ENCODE results near the gene TTC19. TPM values are rescaled to one million over a fixed set of nuclear protein-coding genes. Genes with fewer than 3 reads are reported as not detected.
A peak's percentile ranks its signal among the peaks of the same experiment; 100 is the strongest.

The TTC19 gene
- 10 to 100 TPM; 21.0 to 22.6 TPM for total RNA-seq

- H3K27me3 Mint-ChIP-seq = no peaks in the 10 kb centered on the region
- H3K4me3 Mint-ChIP-seq = peak within 1 kb of the TSS; percentile 96
- peaks cover 31% of the 10 kb centered on the region for H3K4me1 Mint-ChIP-seq (ENCODE audit: low read depth)
- CTCF ChIA-PET = interaction anchor here (0.6 to 3.6 kb wide), 10 partner anchors 12 to 171 kb away, joined by 3 to 28 read pairs (median 4); partner anchors contain the start of gene ADORA2B
- H3K9me3 Mint-ChIP-seq = no peaks in the 10 kb centered on the region
- peaks cover 32% of the 10 kb centered on the region for H3K36me3 Mint-ChIP-seq
- H3K27ac Mint-ChIP-seq = peak within 1 kb of the TSS; percentile 89
- peak; percentile 97 for DNase-seq
- POLR2A ChIA-PET = interaction anchor here (0.8 to 2.0 kb wide), 4 partner anchors 8 to 64 kb away, joined by 3 to 12 read pairs (median 4); partner anchors contain the start of gene ADORA2B
- intact Hi-C loops (cut with micrococcal nuclease) = loop anchor here (2.0 to 5.0 kb wide), 2 partner anchors 215 to 737 kb away; partner anchors contain the start of gene NCOR1
Observed at GRCh38 chr17:15999141-15999973, at the start of gene TTC19, which contains the start of gene ZSWIM7. TTC19 (plus strand) TSS chr17:15999824; CDS start chr17:15999849, 25 bp downstream. ZSWIM7 (minus strand) TSS chr17:15999704; CDS start chr17:15999594, 110 bp downstream.

- intact Hi-C loops (cut with micrococcal nuclease) = loop anchor here (10.0 kb wide), 1 partner anchor 57 kb away; no protein-coding TSS in a partner anchor
- H3K4me3 Mint-ChIP-seq = no peak overlapping the region
- DNase-seq = no peak
- peaks cover 29% of the 10 kb centered on the region for H3K27me3 Mint-ChIP-seq
- no peak overlapping the region for H3K27ac Mint-ChIP-seq
- POLR2A ChIA-PET = no interaction called here
- H3K36me3 Mint-ChIP-seq = no peaks in the 10 kb centered on the region
- no peaks in the 10 kb centered on the region for H3K4me1 Mint-ChIP-seq (ENCODE audit: low read depth)
- CTCF ChIA-PET = no interaction called here
- H3K9me3 Mint-ChIP-seq = no peaks in the 10 kb centered on the region
Observed at GRCh38 chr17:15951368-15952047, 48.1 kb upstream of the TTC19 start.

- H3K4me3 Mint-ChIP-seq = no peak overlapping the region
- no peak for DNase-seq
- CTCF ChIA-PET = no interaction called here
Observed at GRCh38 chr17:15952048-15952532, 47.5 kb upstream of the TTC19 start.

GRCh38 chr17:15952916-15953790 is 46.5 kb upstream of the TTC19 start:
- peaks cover 12% of the 10 kb centered on the region for H3K4me1 Mint-ChIP-seq (ENCODE audit: low read depth)
- DNase-seq = no peak
- no peaks in the 10 kb centered on the region for H3K36me3 Mint-ChIP-seq
- no peak overlapping the region for H3K27ac Mint-ChIP-seq
- intact Hi-C loops (cut with micrococcal nuclease) = loop anchor here (10.0 kb wide), 1 partner anchor 58 kb away; no protein-coding TSS in a partner anchor
- ChIA-PET CTCF (no interaction called here), POLR2A (interaction anchor here (1.2 kb wide), 1 partner anchor 46 kb away, joined by 3 read pairs; the partner anchor contains the start of genes TTC19 and ZSWIM7)
- H3K9me3 Mint-ChIP-seq = no peaks in the 10 kb centered on the region
- no peak overlapping the region for H3K4me3 Mint-ChIP-seq
- H3K27me3 Mint-ChIP-seq = peaks cover 25% of the 10 kb centered on the region

More at GRCh38 chr17:15952048-15952532, 47.5 kb upstream of the TTC19 start:
- Mint-ChIP-seq H3K27me3 (peaks cover 27% of the 10 kb centered on the region), H3K27ac (no peak overlapping the region), H3K36me3 (no peaks in the 10 kb centered on the region), H3K4me1 (ENCODE audit: low read depth) (peaks cover 4% of the 10 kb centered on the region), H3K9me3 (no peaks in the 10 kb centered on the region)
- POLR2A ChIA-PET = interaction anchor here (1.2 kb wide), 1 partner anchor 47 kb away, joined by 3 read pairs; the partner anchor contains the start of genes TTC19 and ZSWIM7
- intact Hi-C loops (cut with micrococcal nuclease) = loop anchor here (10.0 kb wide), 1 partner anchor 57 kb away; no protein-coding TSS in a partner anchor

GRCh38 chr17:15954222-15954621 is 45.4 kb upstream of the TTC19 start:
- no peaks in the 10 kb centered on the region for H3K36me3 Mint-ChIP-seq
- no peaks in the 10 kb centered on the region for H3K9me3 Mint-ChIP-seq
- no peak overlapping the region for H3K4me3 Mint-ChIP-seq
- no peak for DNase-seq
- H3K27me3 Mint-ChIP-seq = peaks cover 30% of the 10 kb centered on the region
- H3K27ac Mint-ChIP-seq = no peak overlapping the region
- peaks cover 23% of the 10 kb centered on the region for H3K4me1 Mint-ChIP-seq (ENCODE audit: low read depth)
- intact Hi-C loops (cut with micrococcal nuclease) = loop anchor here (10.0 kb wide), 1 partner anchor 59 kb away; no protein-coding TSS in a partner anchor
- ChIA-PET POLR2A (no interaction called here), CTCF (no interaction called here)

GRCh38 chr17:15955793-15956541 is 43.7 kb upstream of the TTC19 start:
- H3K9me3 Mint-ChIP-seq = no peaks in the 10 kb centered on the region
- no peaks in the 10 kb centered on the region for H3K36me3 Mint-ChIP-seq
- intact Hi-C loops (cut with micrococcal nuclease) = loop anchor here (10.0 kb wide), 1 partner anchor 61 kb away; no protein-coding TSS in a partner anchor
- POLR2A ChIA-PET = no interaction called here
- CTCF ChIA-PET = interaction anchor here (0.9 kb wide), 1 partner anchor 11 kb away, joined by 3 read pairs; no protein-coding TSS in a partner anchor
- no peak overlapping the region for H3K4me3 Mint-ChIP-seq
- H3K4me1 Mint-ChIP-seq (ENCODE audit: low read depth) = peaks cover 29% of the 10 kb centered on the region
- no peak for DNase-seq
- H3K27me3 Mint-ChIP-seq = peaks cover 30% of the 10 kb centered on the region
- H3K27ac Mint-ChIP-seq = no peak overlapping the region

- H3K4me1 Mint-ChIP-seq (ENCODE audit: low read depth) = peaks cover 29% of the 10 kb centered on the region
- peaks cover 38% of the 10 kb centered on the region for H3K27me3 Mint-ChIP-seq
- no peaks in the 10 kb centered on the region for H3K9me3 Mint-ChIP-seq
- intact Hi-C loops (cut with micrococcal nuclease) = loop anchor here (10.0 kb wide), 1 partner anchor 62 kb away; no protein-coding TSS in a partner anchor
- POLR2A ChIA-PET = no interaction called here
- CTCF ChIA-PET = no interaction called here
- peak; percentile 69 for DNase-seq
- H3K27ac Mint-ChIP-seq = no peak overlapping the region
- H3K36me3 Mint-ChIP-seq = no peaks in the 10 kb centered on the region
- H3K4me3 Mint-ChIP-seq = no peak overlapping the region
Observed at GRCh38 chr17:15957206-15957605, 42.4 kb upstream of the TTC19 start.

GRCh38 chr17:15957608-15958307 is 41.9 kb upstream of the TTC19 start:
- H3K9me3 Mint-ChIP-seq = no peaks in the 10 kb centered on the region
- intact Hi-C loops (cut with micrococcal nuclease) = loop anchor here (2.0 to 10.0 kb wide), 2 partner anchors 13 to 63 kb away; partner anchors contain the start of gene ADORA2B
- ChIA-PET CTCF (interaction anchor here (0.8 kb wide), 1 partner anchor 13 kb away, joined by 4 read pairs; the partner anchor contains the start of gene ADORA2B), POLR2A (no interaction called here)
- H3K4me3 Mint-ChIP-seq = no peak overlapping the region
- peaks cover 29% of the 10 kb centered on the region for H3K4me1 Mint-ChIP-seq (ENCODE audit: low read depth)
- H3K27ac Mint-ChIP-seq = peak overlapping the region; percentile 21
- H3K27me3 Mint-ChIP-seq = peaks cover 36% of the 10 kb centered on the region
- DNase-seq = no peak
- H3K36me3 Mint-ChIP-seq = no peaks in the 10 kb centered on the region

- DNase-seq = no peak
- Mint-ChIP-seq H3K27me3 (peaks cover 34% of the 10 kb centered on the region), H3K4me1 (ENCODE audit: low read depth) (peaks cover 29% of the 10 kb centered on the region), H3K36me3 (no peaks in the 10 kb centered on the region), H3K9me3 (no peaks in the 10 kb centered on the region), H3K4me3 (no peak overlapping the region), H3K27ac (peak overlapping the region; percentile 21)
- CTCF ChIA-PET = interaction anchor here (0.8 kb wide), 1 partner anchor 13 kb away, joined by 4 read pairs; the partner anchor contains the start of gene ADORA2B
- POLR2A ChIA-PET = no interaction called here
- intact Hi-C loops (cut with micrococcal nuclease) = loop anchor here (2.0 to 10.0 kb wide), 2 partner anchors 14 to 64 kb away; partner anchors contain the start of gene ADORA2B
Observed at GRCh38 chr17:15958484-15958854, 41.2 kb upstream of the TTC19 start.

GRCh38 chr17:15963670-15964110 is 35.9 kb upstream of the TTC19 start:
- CTCF ChIA-PET = no interaction called here
- H3K27ac Mint-ChIP-seq = no peak overlapping the region
- peaks cover 12% of the 10 kb centered on the region for H3K4me1 Mint-ChIP-seq (ENCODE audit: low read depth)
- no peaks in the 10 kb centered on the region for H3K36me3 Mint-ChIP-seq
- intact Hi-C loops (cut with micrococcal nuclease) = no loop called here
- H3K9me3 Mint-ChIP-seq = no peaks in the 10 kb centered on the region
- POLR2A ChIA-PET = no interaction called here
- no peak overlapping the region for H3K4me3 Mint-ChIP-seq
- DNase-seq = no peak
- H3K27me3 Mint-ChIP-seq = peaks cover 27% of the 10 kb centered on the region

Data from activated CD4-positive, alpha-beta memory T cell treated with anti-CD3 and anti-CD28 coated beads for 36 hours (primary cell).